ENCODE data around the gene CCDC85B. TPM values are rescaled to one million over a fixed set of nuclear protein-coding genes. Genes with fewer than 3 reads are reported as not detected.

CCDC85B gene
- total RNA-seq, 4 donors from 2014 or later = 44.9 to 61.0 (median 53.1) TPM

DNA sequence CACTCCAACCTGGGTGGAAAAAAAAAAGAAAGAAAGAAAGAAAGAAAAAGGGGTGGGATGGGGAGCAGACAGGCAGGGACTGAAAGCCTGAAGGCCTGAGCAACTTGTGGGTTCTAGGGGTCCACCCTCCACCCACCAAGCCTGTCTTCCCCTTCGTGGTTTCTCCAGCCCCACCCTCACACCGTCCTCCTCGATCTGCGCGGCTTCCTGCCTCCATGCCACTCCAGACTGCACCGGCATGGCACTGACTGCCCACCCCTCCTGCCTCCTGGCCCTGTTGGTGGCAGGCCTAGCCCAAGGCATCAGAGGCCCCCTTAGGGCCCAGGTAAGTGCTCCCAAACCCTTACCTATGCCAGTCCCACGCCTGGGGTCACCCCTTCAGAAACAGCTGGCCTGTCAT is 10.9 kb upstream of the CCDC85B start, which contains the start of gene CTSW:
CTSW (plus strand) TSS at position 221 of the 400 bp plus-strand sequence; CDS start at position 239, 18 bp downstream.
- DNase-seq (ENCODE audit: low spot score in 2 of 2) = no peak
- 44 to 47% methylated on average over 7 of the region's 7 CpGs for WGBS, 2 donors
- intact Hi-C loops (cut with DNase I; ENCODE audit: low total_unique reads) = loop anchor here (5.0 kb wide), 1 partner anchor 108 kb away; no protein-coding TSS in a partner anchor
- H3K4me3 ChIP-seq (ENCODE audit: low read depth, poor library complexity, severe bottlenecking) = no peak within 1 kb of the TSS
- TF ChIP-seq POLR2A (IDR thresholded peaks at IDR 0.05) = no peak
- TF ChIP-seq, protein P1, sequence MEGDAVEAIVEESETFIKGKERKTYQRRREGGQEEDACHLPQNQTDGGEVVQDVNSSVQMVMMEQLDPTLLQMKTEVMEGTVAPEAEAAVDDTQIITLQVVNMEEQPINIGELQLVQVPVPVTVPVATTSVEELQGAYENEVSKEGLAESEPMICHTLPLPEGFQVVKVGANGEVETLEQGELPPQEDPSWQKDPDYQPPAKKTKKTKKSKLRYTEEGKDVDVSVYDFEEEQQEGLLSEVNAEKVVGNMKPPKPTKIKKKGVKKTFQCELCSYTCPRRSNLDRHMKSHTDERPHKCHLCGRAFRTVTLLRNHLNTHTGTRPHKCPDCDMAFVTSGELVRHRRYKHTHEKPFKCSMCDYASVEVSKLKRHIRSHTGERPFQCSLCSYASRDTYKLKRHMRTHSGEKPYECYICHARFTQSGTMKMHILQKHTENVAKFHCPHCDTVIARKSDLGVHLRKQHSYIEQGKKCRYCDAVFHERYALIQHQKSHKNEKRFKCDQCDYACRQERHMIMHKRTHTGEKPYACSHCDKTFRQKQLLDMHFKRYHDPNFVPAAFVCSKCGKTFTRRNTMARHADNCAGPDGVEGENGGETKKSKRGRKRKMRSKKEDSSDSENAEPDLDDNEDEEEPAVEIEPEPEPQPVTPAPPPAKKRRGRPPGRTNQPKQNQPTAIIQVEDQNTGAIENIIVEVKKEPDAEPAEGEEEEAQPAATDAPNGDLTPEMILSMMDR (IDR thresholded peaks at IDR 0.05) = no peak

DNA sequence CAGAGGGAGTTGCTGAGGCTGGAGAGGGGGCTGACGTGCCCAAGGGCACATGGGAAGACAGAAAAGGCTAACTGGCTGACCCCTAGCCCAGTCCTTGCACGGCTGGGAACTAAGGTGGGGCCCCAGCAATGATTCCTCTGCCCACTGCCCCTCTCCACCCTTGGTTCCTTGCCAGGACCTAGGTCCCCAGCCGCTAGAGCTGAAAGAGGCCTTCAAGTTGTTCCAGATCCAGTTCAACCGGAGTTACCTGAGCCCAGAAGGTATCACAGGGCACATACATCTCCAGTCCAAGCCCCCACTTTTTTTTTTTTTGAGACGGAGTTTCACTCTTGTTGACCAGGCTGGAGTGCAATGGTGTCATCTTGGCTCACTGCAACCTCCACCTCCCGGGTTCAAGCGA is 10.4 kb upstream of the CCDC85B start:
- H3K4me3 ChIP-seq (ENCODE audit: low read depth, poor library complexity, severe bottlenecking) = no peak overlapping the region

DNA sequence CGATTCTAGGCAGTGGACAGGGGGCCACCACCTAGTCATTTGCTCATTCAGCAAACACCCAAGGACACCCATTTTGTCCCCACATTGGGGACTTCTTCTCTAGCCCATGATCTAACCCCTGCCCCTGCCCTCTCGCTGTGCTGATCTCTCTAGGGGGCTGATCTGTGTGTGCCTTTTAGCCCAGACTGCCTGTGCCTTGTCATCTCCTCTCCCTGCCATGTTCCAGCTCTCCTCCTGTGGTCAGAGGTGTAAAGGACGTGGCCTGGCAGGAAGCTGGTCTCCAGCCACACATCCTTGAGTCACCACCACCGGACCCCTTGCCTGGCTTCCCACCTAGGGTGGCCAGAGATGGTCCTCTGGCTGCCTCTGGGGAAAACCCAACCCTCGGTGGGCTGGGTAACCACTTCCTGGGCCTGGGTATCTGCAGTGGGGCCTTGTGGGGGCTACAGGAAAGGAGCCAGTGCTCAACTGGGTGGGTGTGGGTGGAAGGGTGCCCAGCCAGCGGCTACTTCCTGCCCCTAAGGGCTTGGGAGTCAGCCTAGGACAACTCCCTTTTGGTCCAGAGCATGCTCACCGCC is 9.5 kb upstream of the CCDC85B start:
- intact Hi-C loops (cut with DNase I; ENCODE audit: low total_unique reads) = loop anchor here (5.0 kb wide), 1 partner anchor 106 kb away; no protein-coding TSS in a partner anchor
- no peak overlapping the region for H3K4me3 ChIP-seq (ENCODE audit: low read depth, poor library complexity, severe bottlenecking)

More for the DNA sequence above, 10.4 kb upstream of the CCDC85B start:
- TF ChIP-seq POLR2A (IDR thresholded peaks at IDR 0.05) = no peak
- TF ChIP-seq, protein P1 (IDR thresholded peaks at IDR 0.05) = no peak
- DNase-seq (ENCODE audit: low spot score in 2 of 2) = no peak
- WGBS, 2 donors = 66 to 79% methylated on average over 7 of the region's 7 CpGs
- intact Hi-C loops (cut with DNase I; ENCODE audit: low total_unique reads) = loop anchor here (5.0 kb wide), 1 partner anchor 107 kb away; no protein-coding TSS in a partner anchor

DNA sequence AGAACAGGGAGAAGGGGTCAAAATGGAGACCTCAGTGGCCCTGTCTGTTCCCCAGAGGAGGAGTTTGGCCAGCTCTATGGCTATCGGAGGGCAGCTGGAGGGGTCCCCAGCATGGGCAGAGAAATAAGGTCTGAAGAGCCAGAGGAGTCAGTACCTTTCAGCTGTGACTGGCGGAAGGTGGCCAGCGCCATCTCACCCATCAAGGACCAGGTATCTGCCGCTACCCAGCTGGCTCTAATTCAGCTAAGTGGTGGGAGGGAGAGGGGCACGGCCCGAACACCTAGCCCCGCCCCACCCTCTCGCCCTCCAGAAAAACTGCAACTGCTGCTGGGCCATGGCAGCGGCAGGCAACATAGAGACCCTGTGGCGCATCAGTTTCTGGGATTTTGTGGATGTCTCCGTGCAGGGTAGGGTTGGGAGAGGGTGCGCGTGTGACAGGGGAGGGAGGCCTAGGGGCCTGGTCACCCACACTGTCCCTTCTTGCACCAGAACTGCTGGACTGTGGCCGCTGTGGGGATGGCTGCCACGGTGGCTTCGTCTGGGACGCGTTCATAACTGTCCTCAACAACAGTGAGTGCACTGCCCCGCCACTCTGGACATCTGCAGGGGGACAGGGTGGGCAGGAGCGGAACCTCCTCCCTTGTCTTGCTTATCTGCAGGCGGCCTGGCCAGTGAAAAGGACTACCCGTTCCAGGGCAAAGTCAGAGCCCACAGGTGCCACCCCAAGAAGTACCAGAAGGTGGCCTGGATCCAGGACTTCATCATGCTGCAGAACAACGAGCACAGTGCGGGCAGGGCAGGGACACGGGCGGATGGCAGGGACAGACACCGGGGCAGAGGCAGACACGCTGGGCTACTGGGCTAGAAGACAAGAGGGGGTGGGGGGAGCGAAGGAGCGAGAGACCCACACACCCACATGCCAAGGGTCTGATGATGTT is 8.1 kb upstream of the CCDC85B start:
- H3K4me3 ChIP-seq (ENCODE audit: low read depth, poor library complexity, severe bottlenecking) = no peak overlapping the region
- 88% methylated on average over 30 of the region's 30 CpGs for WGBS, 2 donors
- TF ChIP-seq, protein P1 (IDR thresholded peaks at IDR 0.05) = no peak
- TF ChIP-seq POLR2A (IDR thresholded peaks at IDR 0.05) = no peak
- no peak for DNase-seq (ENCODE audit: low spot score in 2 of 2)
- intact Hi-C loops (cut with DNase I; ENCODE audit: low total_unique reads) = loop anchor here (5.0 kb wide), 1 partner anchor 105 kb away; no protein-coding TSS in a partner anchor

More for the DNA sequence above, 9.5 kb upstream of the CCDC85B start:
- TF ChIP-seq POLR2A (IDR thresholded peaks at IDR 0.05) = no peak
- TF ChIP-seq, protein P1 (IDR thresholded peaks at IDR 0.05) = no peak
- DNase-seq (ENCODE audit: low spot score in 2 of 2) = no peak
- 62 to 68% methylated on average over 7 of the region's 7 CpGs for WGBS, 2 donors

DNA sequence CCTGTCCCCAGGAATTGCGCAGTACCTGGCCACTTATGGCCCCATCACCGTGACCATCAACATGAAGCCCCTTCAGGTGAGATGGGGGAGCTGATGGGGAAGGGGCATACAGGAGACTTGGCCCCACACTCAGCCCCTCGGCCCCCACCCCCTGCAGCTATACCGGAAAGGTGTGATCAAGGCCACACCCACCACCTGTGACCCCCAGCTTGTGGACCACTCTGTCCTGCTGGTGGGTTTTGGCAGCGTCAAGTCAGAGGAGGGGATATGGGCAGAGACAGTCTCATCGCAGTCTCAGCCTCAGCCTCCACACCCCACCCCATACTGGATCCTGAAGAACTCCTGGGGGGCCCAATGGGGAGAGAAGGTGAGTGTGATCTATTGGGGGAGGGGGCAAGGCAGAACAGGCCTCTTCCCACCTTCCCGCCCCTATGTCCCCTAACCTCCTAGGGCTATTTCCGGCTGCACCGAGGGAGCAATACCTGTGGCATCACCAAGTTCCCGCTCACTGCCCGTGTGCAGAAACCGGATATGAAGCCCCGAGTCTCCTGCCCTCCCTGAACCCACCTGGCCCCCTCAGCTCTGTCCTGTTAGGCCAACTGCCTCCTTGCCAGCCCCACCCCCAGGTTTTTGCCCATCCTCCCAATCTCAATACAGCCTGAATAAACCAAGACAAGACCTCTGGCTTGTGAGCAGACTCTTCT is 7.3 kb upstream of the CCDC85B start:
- DNase-seq (ENCODE audit: low spot score in 2 of 2) = no peak
- TF ChIP-seq, protein P1 (IDR thresholded peaks at IDR 0.05) = no peak
- TF ChIP-seq POLR2A (IDR thresholded peaks at IDR 0.05) = no peak
- WGBS, 2 donors = 91 to 93% methylated on average over 13 of the region's 13 CpGs
- no peak overlapping the region for H3K4me3 ChIP-seq (ENCODE audit: low read depth, poor library complexity, severe bottlenecking)
- intact Hi-C loops (cut with DNase I; ENCODE audit: low total_unique reads) = loop anchor here (5.0 kb wide), 1 partner anchor 104 kb away; no protein-coding TSS in a partner anchor
